Measurements from ENCODE around the gene FBXO3.
"Not testable (repeated sequence)": the region's sequence is repeated elsewhere in the genome, so short reads cannot be mapped to it uniquely, and the experiment has no call there.

FBXO3 gene

GRCh38 chr11:33773987-33774735 lies at the start of gene FBXO3:
TSS of gene FBXO3 (minus strand) at chr11:33774520. CDS start at chr11:33774497, 23 bp downstream.
- no peak for FAIRE-seq

- not testable (repeated sequence) for FAIRE-seq
These were observed 48.7 kb upstream of the FBXO3 start for GRCh38 chr11:33822981-33823380.

GRCh38 chr11:33819278-33820035 lies 45.1 kb upstream of the FBXO3 start:
- no peak for FAIRE-seq

- no peak for FAIRE-seq
These were observed 34.0 kb upstream of the FBXO3 start for GRCh38 chr11:33808228-33808828.

- no peak for FAIRE-seq
These were observed 30.2 kb upstream of the FBXO3 start for GRCh38 chr11:33804471-33804870.

GRCh38 chr11:33802194-33802950 lies 28.1 kb upstream of the FBXO3 start:
- no peak for FAIRE-seq

GRCh38 chr11:33801821-33802193 lies 27.5 kb upstream of the FBXO3 start:
- no peak for FAIRE-seq

- FAIRE-seq, result no peak
These were observed 23.6 kb upstream of the FBXO3 start for GRCh38 chr11:33797879-33798278.

GRCh38 chr11:33790040-33790439 lies 15.7 kb upstream of the FBXO3 start:
- no peak for FAIRE-seq

GRCh38 chr11:33788095-33788494 lies 13.8 kb upstream of the FBXO3 start:
- FAIRE-seq, result not testable (repeated sequence)

GRCh38 chr11:33787076-33787475 lies 12.8 kb upstream of the FBXO3 start:
- no peak for FAIRE-seq

GRCh38 chr11:33785609-33786008 lies 11.3 kb upstream of the FBXO3 start:
- FAIRE-seq, result no peak

GRCh38 chr11:33779849-33780528 lies 5.7 kb upstream of the FBXO3 start:
- no peak for FAIRE-seq

GRCh38 chr11:33778675-33779074 lies 4.4 kb upstream of the FBXO3 start:
- no peak for FAIRE-seq

- no peak for FAIRE-seq
These were observed 3.6 kb upstream of the FBXO3 start for GRCh38 chr11:33777906-33778305.

- FAIRE-seq, result no peak
These were observed 1.6 kb upstream of the FBXO3 start for GRCh38 chr11:33775832-33776470.

- FAIRE-seq, result no peak
These were observed 1.1 kb upstream of the FBXO3 start for GRCh38 chr11:33775467-33775807.

GRCh38 chr11:33774736-33775466 lies 581 bp upstream of the FBXO3 start:
- no peak for FAIRE-seq

- no peak for FAIRE-seq
These were observed 825 bp downstream of the FBXO3 start for GRCh38 chr11:33773404-33773986.

- no peak for FAIRE-seq
These were observed 1.4 kb downstream of the FBXO3 start for GRCh38 chr11:33772870-33773269.

GRCh38 chr11:33772300-33772699 lies 2.0 kb downstream of the FBXO3 start:
- no peak for FAIRE-seq

Data from colon (tissue), 2 donors.